ENCODE results near the gene FIZ1.

GRCh38 chr19:55585658-55586339 is 13.5 kb downstream of the FIZ1 start:
- TF ChIP-seq FEZF1 (tag by site-specific recombination; IDR thresholded peaks at IDR 0.05) (no peak), CTCF (tag by site-specific recombination; IDR thresholded peaks at IDR 0.05) (no peak)

All from HEK293 (cell line).